Activated CD4-positive, alpha-beta T cell treated with anti-CD3 and anti-CD28 coated beads for 36 hours (primary cell): ENCODE measurements around the gene CDK6. TPM values are rescaled to one million over a fixed set of nuclear protein-coding genes. Genes with fewer than 3 reads are reported as not detected.

Experiments
- total RNA-seq, 2 experiments: library from RNA; stranded (reverse); gene quantifications; one replicate each; pipeline ENCODE4 v1.2.3, GENCODE V29; 2021

The CDK6 gene
- total RNA-seq, 2 experiments from 2014 or later = 118 to 135 TPM

Other genes with a start within 250 kb of the CDK6 start
- gene FAM133B, start 246.2 kb downstream of the CDK6 start, total RNA-seq = 10 to 100 TPM; 26.1 to 27.6 TPM